ENCODE data around the gene AP5B1.

GRCh38 chr11:65780770-65781151 lies at the start of gene AP5B1:
- TF ChIP-seq CTCF (IDR thresholded peaks at IDR 0.05) = no peak
- peak; percentile 49 to 55 for TF ChIP-seq POLR2A (IDR thresholded peaks at IDR 0.05)
